ENCODE data around the gene PPARD.
"Not testable (repeated sequence)": the region's sequence is repeated elsewhere in the genome, so short reads cannot be mapped to it uniquely, and the experiment has no call there.

Gene PPARD

GRCh38 chr6:35378261-35378660, 35.9 kb downstream of the PPARD start:
- DNase-seq (ENCODE audit: extremely low read depth in 1 of 2, low read depth in 1 of 2): no peak

GRCh38 chr6:35381132-35381531, 38.8 kb downstream of the PPARD start:
- DNase-seq (ENCODE audit: extremely low read depth in 1 of 2, low read depth in 1 of 2): no peak

- DNase-seq (ENCODE audit: extremely low read depth in 1 of 2, low read depth in 1 of 2): no peak
These were observed 39.7 kb downstream of the PPARD start for GRCh38 chr6:35382015-35382414.

GRCh38 chr6:35385457-35386202, 43.3 kb downstream of the PPARD start:
- no peak for DNase-seq (ENCODE audit: extremely low read depth in 1 of 2, low read depth in 1 of 2)

GRCh38 chr6:35386989-35387388, 44.6 kb downstream of the PPARD start:
- no peak for DNase-seq (ENCODE audit: extremely low read depth in 1 of 2, low read depth in 1 of 2)

- DNase-seq (ENCODE audit: extremely low read depth in 1 of 2, low read depth in 1 of 2): no peak
These were observed 45.7 kb downstream of the PPARD start for GRCh38 chr6:35388030-35388429.

- no peak for DNase-seq (ENCODE audit: extremely low read depth in 1 of 2, low read depth in 1 of 2)
These were observed 46.5 kb downstream of the PPARD start for GRCh38 chr6:35388772-35389352.

- not testable (repeated sequence) for DNase-seq (ENCODE audit: extremely low read depth in 1 of 2, low read depth in 1 of 2)
These were observed 47.0 kb downstream of the PPARD start for GRCh38 chr6:35389386-35389785.

- no peak for DNase-seq (ENCODE audit: extremely low read depth in 1 of 2, low read depth in 1 of 2)
These were observed 49.0 kb downstream of the PPARD start for GRCh38 chr6:35391240-35391968.

GRCh38 chr6:35392111-35392702, 49.8 kb downstream of the PPARD start:
- no peak for DNase-seq (ENCODE audit: extremely low read depth in 1 of 2, low read depth in 1 of 2)

- no peak for DNase-seq (ENCODE audit: extremely low read depth in 1 of 2, low read depth in 1 of 2)
These were observed 50.7 kb downstream of the PPARD start for GRCh38 chr6:35392773-35393672.

- no peak for DNase-seq (ENCODE audit: extremely low read depth in 1 of 2, low read depth in 1 of 2)
These were observed 54.6 kb downstream of the PPARD start for GRCh38 chr6:35396991-35397390.

GRCh38 chr6:35397806-35398418, 55.6 kb downstream of the PPARD start:
- DNase-seq (ENCODE audit: extremely low read depth in 1 of 2, low read depth in 1 of 2): no peak

GRCh38 chr6:35398526-35398925, 56.2 kb downstream of the PPARD start:
- DNase-seq (ENCODE audit: extremely low read depth in 1 of 2, low read depth in 1 of 2): no peak

- no peak for DNase-seq (ENCODE audit: extremely low read depth in 1 of 2, low read depth in 1 of 2)
These were observed 57.8 kb downstream of the PPARD start for GRCh38 chr6:35400111-35400510.

- DNase-seq (ENCODE audit: extremely low read depth in 1 of 2, low read depth in 1 of 2): no peak
These were observed 58.5 kb downstream of the PPARD start for GRCh38 chr6:35400901-35401311.

GRCh38 chr6:35401514-35401913, 59.2 kb downstream of the PPARD start:
- DNase-seq (ENCODE audit: extremely low read depth in 1 of 2, low read depth in 1 of 2): no peak

- DNase-seq (ENCODE audit: extremely low read depth in 1 of 2, low read depth in 1 of 2): no peak
These were observed 59.9 kb downstream of the PPARD start for GRCh38 chr6:35402136-35402855.

- DNase-seq (ENCODE audit: extremely low read depth in 1 of 2, low read depth in 1 of 2): no peak
These were observed 60.5 kb downstream of the PPARD start for GRCh38 chr6:35402856-35403191.

All from stimulated activated CD8-positive, alpha-beta memory T cell treated with anti-CD3 and anti-CD28 coated beads, Interleukin-7, amount 100 ng/mL, for 48 hours (primary cell).